Ishikawa (cell line): ENCODE data around the gene ZNF81.

Source experiments
- CEBPB ChIP-seq: IDR thresholded peaks from 2 replicates; pipeline ENCODE4 v1.6.1; 2012
- CREB1 ChIP-seq: IDR thresholded peaks from 2 replicates; pipeline ENCODE4 v1.6.1; 2012; ENCODE audit warnings: low read depth
- EGR1 ChIP-seq: IDR thresholded peaks from 2 replicates; pipeline ENCODE4 v1.6.1; 2012
- EP300 ChIP-seq: IDR thresholded peaks from 2 replicates; pipeline ENCODE4 v1.6.1; 2012; ENCODE audit warnings: borderline replicate concordance
- FOXM1 ChIP-seq: IDR thresholded peaks from 2 replicates; pipeline ENCODE4 v1.6.1; 2012; ENCODE audit warnings: low read depth, borderline replicate concordance
- MAX ChIP-seq: IDR thresholded peaks from 2 replicates; pipeline ENCODE4 v1.6.1; 2012
- NFIC ChIP-seq: IDR thresholded peaks from 2 replicates; pipeline ENCODE4 v1.6.1; 2012
- RAD21 ChIP-seq: IDR thresholded peaks from 2 replicates; pipeline ENCODE4 v1.6.1; 2012; ENCODE audit warnings: low read depth
- TAF1 ChIP-seq: IDR thresholded peaks from 2 replicates; pipeline ENCODE4 v1.6.1; 2012; ENCODE audit warnings: low read depth, mild to moderate bottlenecking
- TCF12 ChIP-seq: IDR thresholded peaks from 2 replicates; pipeline ENCODE4 v1.6.1; 2012; ENCODE audit warnings: low read depth
- TEAD4 ChIP-seq: IDR thresholded peaks from 2 replicates; pipeline ENCODE4 v1.6.1; 2012
- USF1 ChIP-seq: IDR thresholded peaks from 2 replicates; pipeline ENCODE4 v1.6.1; 2012
- YY1 ChIP-seq: IDR thresholded peaks from 2 replicates; pipeline ENCODE4 v1.6.1; 2012; ENCODE audit warnings: low read depth
- ZBTB7A ChIP-seq: IDR thresholded peaks from 2 replicates; pipeline ENCODE4 v1.6.1; 2012; ENCODE audit warnings: low read depth
- TF ChIP-seq, protein P1 (sequence below): IDR thresholded peaks from 2 replicates; pipeline ENCODE4 v1.6.1; 2012; ENCODE audit warnings: low read depth, mild to moderate bottlenecking

Gene ZNF81

DNA sequence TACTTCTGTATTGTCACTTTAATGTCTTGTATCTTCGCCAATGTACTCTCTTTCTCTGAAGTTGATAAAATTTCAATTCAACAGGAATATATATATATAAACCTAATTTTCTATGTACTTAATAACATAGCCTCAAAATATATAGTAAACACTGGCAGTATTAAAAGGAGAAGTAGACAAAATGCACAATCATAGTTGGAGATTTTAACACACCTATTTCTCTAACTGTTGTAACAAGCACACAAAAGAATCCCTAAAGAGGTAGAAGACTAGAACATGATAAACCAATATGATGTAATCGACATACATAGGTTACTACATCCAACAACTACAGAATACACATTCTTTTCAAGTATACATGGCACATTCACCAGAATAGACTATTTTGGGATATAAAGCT, 65.5 kb downstream of the ZNF81 start:
- TF ChIP-seq TCF12 (no peak), TEAD4 (no peak), RAD21 (no peak), MAX (no peak), EGR1 (no peak), FOXM1 (no peak), CEBPB (no peak), NFIC (no peak), ZBTB7A (no peak), TAF1 (no peak), USF1 (no peak), YY1 (no peak), EP300 (no peak), CREB1 (no peak)
- TF ChIP-seq, protein P1, sequence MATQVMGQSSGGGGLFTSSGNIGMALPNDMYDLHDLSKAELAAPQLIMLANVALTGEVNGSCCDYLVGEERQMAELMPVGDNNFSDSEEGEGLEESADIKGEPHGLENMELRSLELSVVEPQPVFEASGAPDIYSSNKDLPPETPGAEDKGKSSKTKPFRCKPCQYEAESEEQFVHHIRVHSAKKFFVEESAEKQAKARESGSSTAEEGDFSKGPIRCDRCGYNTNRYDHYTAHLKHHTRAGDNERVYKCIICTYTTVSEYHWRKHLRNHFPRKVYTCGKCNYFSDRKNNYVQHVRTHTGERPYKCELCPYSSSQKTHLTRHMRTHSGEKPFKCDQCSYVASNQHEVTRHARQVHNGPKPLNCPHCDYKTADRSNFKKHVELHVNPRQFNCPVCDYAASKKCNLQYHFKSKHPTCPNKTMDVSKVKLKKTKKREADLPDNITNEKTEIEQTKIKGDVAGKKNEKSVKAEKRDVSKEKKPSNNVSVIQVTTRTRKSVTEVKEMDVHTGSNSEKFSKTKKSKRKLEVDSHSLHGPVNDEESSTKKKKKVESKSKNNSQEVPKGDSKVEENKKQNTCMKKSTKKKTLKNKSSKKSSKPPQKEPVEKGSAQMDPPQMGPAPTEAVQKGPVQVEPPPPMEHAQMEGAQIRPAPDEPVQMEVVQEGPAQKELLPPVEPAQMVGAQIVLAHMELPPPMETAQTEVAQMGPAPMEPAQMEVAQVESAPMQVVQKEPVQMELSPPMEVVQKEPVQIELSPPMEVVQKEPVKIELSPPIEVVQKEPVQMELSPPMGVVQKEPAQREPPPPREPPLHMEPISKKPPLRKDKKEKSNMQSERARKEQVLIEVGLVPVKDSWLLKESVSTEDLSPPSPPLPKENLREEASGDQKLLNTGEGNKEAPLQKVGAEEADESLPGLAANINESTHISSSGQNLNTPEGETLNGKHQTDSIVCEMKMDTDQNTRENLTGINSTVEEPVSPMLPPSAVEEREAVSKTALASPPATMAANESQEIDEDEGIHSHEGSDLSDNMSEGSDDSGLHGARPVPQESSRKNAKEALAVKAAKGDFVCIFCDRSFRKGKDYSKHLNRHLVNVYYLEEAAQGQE, result no peak

DNA sequence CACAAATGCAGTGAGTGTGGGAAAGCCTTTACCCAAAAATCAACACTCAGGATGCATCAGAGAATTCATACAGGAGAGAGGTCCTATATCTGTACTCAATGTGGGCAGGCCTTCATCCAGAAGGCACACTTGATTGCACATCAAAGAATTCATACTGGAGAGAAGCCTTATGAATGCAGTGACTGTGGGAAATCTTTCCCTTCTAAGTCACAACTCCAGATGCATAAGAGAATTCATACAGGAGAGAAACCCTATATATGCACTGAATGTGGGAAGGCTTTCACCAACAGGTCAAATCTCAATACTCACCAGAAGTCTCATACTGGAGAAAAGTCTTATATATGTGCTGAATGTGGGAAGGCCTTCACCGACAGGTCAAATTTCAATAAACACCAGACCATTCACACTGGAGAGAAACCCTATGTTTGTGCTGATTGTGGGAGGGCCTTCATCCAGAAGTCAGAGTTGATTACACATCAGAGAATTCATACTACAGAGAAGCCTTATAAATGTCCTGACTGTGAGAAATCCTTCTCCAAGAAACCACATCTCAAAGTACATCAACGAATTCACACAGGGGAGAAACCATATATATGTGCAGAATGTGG, 79.3 kb downstream of the ZNF81 start:
- TF ChIP-seq MAX, result no peak
- TF ChIP-seq USF1, result no peak
- TF ChIP-seq CREB1, result no peak
- TF ChIP-seq TAF1, result no peak
- no peak for TF ChIP-seq NFIC

- no peak for TF ChIP-seq EP300
- no peak for TF ChIP-seq FOXM1
- TF ChIP-seq EGR1, result no peak
- TF ChIP-seq RAD21, result no peak
- no peak for TF ChIP-seq NFIC
- no peak for TF ChIP-seq CEBPB
- no peak for TF ChIP-seq YY1
- TF ChIP-seq TCF12, result no peak
- no peak for TF ChIP-seq TEAD4
- TF ChIP-seq TAF1, result no peak
- no peak for TF ChIP-seq ZBTB7A
- no peak for TF ChIP-seq MAX
- TF ChIP-seq, protein P1, result no peak
- TF ChIP-seq USF1, result no peak
- TF ChIP-seq CREB1, result no peak
These were observed 81.6 kb downstream of the ZNF81 start for GRCh38 chrX:47918274-47918673.

- TF ChIP-seq EGR1 (no peak), ZBTB7A (no peak), YY1 (no peak), FOXM1 (no peak), EP300 (no peak), TAF1 (no peak), RAD21 (no peak), TCF12 (no peak), TEAD4 (no peak), NFIC (no peak)
- TF ChIP-seq, protein P1, result no peak
These were observed 90.5 kb downstream of the ZNF81 start for GRCh38 chrX:47927212-47927611.
